ENCODE data around the gene DDAH2. TPM values are rescaled to one million over a fixed set of nuclear protein-coding genes. Genes with fewer than 3 reads are reported as not detected.

The DDAH2 gene
- total RNA-seq, 2 donors from 2014 or later = 136 TPM

DNA sequence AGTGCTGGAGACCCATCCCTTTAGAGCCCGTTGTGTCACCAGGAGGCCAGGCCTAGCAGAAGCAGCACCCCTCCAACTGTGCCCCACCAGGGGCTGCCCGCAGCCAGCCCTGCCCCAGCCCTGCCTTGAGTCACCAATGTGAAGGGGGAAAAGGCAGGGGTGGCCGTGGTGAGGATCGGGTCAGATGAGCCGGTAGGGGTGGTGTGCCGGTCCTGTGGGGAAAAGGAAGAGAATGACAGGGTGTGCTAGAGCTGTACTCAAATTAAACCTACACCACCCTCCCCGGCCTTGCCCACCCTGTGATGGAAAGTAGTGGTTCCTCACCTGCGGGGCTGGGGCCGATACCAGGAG, 36.4 kb upstream of the DDAH2 start:
- Histone ChIP-seq H3K27me3 (replicated peaks; ENCODE audit: insufficient read depth) (no peaks in the 10 kb centered on the region), H3K4me1 (ENCODE audit: control insufficient read depth in 1 of 2, low read depth in 2 of 2) (peaks cover 2 to 8% of the 10 kb centered on the region in 2 donors), H3K4me3 (no peak overlapping the region), H3K9me3 (no peaks in the 10 kb centered on the region), H3K27ac (no peak overlapping the region), H3K36me3 (no peaks in the 10 kb centered on the region)
- TF ChIP-seq, protein P1, sequence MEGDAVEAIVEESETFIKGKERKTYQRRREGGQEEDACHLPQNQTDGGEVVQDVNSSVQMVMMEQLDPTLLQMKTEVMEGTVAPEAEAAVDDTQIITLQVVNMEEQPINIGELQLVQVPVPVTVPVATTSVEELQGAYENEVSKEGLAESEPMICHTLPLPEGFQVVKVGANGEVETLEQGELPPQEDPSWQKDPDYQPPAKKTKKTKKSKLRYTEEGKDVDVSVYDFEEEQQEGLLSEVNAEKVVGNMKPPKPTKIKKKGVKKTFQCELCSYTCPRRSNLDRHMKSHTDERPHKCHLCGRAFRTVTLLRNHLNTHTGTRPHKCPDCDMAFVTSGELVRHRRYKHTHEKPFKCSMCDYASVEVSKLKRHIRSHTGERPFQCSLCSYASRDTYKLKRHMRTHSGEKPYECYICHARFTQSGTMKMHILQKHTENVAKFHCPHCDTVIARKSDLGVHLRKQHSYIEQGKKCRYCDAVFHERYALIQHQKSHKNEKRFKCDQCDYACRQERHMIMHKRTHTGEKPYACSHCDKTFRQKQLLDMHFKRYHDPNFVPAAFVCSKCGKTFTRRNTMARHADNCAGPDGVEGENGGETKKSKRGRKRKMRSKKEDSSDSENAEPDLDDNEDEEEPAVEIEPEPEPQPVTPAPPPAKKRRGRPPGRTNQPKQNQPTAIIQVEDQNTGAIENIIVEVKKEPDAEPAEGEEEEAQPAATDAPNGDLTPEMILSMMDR (IDR thresholded peaks at IDR 0.05) = no peak
- no peak for ATAC-seq (ENCODE audit: insufficient number of reproducible peaks, low FRiP score, low read depth)
- DNase-seq (ENCODE audit: low spot score) = no peak

DNA sequence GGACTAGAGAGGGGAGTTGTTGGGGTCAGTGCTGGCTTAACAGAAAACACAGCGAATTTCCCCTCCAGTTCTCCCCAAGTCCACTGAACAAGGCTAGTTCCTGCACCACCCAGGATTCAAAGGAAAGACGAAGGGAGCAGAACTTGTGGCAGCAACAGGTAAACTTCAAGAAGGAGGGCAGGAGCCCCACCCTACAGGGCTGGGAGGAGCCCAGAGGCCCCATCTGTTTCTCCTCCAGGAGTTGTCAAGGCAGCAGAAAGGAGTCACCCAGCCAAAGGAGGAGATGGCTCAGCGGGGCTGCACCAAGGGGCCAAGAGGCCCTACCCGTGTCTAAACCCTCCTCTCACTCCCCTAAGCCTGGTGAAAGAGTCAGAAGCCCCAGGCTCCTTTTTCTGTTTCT, 35.1 kb upstream of the DDAH2 start:
- no peaks in the 10 kb centered on the region for H3K36me3 ChIP-seq
- H3K27me3 ChIP-seq (replicated peaks; ENCODE audit: insufficient read depth) = no peaks in the 10 kb centered on the region
- TF ChIP-seq, protein P1 (IDR thresholded peaks at IDR 0.05) = no peak
- no peaks in the 10 kb centered on the region for H3K9me3 ChIP-seq
- H3K4me3 ChIP-seq = no peak overlapping the region
- ATAC-seq (ENCODE audit: insufficient number of reproducible peaks, low FRiP score, low read depth) (no peak), DNase-seq (ENCODE audit: low spot score) (no peak)
- H3K4me1 ChIP-seq (ENCODE audit: control insufficient read depth in 1 of 2, low read depth in 2 of 2) = peaks cover 2 to 8% of the 10 kb centered on the region in 2 donors
- no peak overlapping the region for H3K27ac ChIP-seq

DNA sequence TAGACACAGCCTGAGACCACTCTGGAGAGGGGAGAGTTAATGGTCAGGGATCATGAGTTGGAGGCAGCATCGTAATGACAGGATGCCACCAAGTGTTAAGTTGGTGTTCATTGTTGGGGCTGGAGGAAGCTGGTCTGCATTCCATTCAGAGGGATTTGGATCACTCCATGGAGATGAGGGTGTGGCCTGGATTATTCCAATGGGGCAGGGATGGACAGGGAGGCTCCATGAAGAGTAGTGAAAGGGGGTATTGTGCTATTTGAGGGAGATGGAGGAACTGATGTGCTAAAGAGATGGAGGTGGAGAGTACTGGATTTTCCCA, 34.5 kb upstream of the DDAH2 start:
- no peaks in the 10 kb centered on the region for H3K27me3 ChIP-seq (replicated peaks; ENCODE audit: insufficient read depth)
- no peak for DNase-seq (ENCODE audit: low spot score)
- H3K9me3 ChIP-seq = no peaks in the 10 kb centered on the region
- no peak for ATAC-seq (ENCODE audit: insufficient number of reproducible peaks, low FRiP score, low read depth)
- no peaks in the 10 kb centered on the region for H3K36me3 ChIP-seq
- no peak overlapping the region for H3K27ac ChIP-seq
- TF ChIP-seq, protein P1 (IDR thresholded peaks at IDR 0.05) = no peak
- no peak overlapping the region for H3K4me3 ChIP-seq
- H3K4me1 ChIP-seq (ENCODE audit: control insufficient read depth in 1 of 2, low read depth in 2 of 2) = peaks cover 2 to 8% of the 10 kb centered on the region in 2 donors

DNA sequence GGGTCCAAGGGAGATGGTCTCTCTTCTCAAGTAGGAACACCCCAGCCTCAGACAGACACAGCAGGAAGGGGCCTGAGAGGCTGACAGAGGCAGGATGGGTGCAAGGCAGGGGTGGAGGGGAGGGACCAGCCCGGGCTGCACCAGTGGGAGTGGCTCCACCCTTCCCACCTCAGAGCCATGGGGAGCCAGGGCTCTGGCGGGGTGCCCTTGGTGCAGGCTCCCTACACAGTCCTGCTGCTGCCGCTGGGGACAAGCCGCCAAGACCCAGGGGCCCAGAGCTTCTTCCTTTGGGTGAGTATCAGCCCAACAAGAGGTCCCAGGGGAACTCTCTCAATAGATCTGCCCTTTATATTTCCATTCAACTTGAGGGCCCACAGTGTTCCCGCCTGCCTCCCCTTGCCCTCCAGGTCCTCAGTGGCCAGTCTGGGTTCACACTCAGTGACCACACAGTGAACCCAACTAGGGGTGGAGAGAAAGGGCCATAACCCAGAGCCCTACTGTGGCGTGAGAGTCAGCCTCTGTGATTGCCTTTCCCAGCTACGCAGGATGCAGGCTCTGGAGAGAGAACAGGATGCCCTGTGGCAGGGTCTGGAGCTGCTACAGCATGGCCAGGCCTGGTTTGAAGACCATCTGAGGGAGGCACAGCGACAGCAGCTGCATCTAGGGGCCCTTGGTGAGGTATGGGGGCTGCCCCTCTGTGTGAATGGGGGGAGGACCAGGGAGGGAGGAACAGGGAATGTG, 33.9 kb upstream of the DDAH2 start:
- ATAC-seq (ENCODE audit: insufficient number of reproducible peaks, low FRiP score, low read depth) (no peak), DNase-seq (ENCODE audit: low spot score) (no peak)
- H3K4me3 ChIP-seq = no peak overlapping the region
- TF ChIP-seq, protein P1 (IDR thresholded peaks at IDR 0.05) = no peak
- no peaks in the 10 kb centered on the region for H3K9me3 ChIP-seq
- H3K4me1 ChIP-seq (ENCODE audit: control insufficient read depth in 1 of 2, low read depth in 2 of 2) = peaks cover 2 to 8% of the 10 kb centered on the region in 2 donors
- no peak overlapping the region for H3K27ac ChIP-seq
- H3K27me3 ChIP-seq (replicated peaks; ENCODE audit: insufficient read depth) = no peaks in the 10 kb centered on the region
- H3K36me3 ChIP-seq = no peaks in the 10 kb centered on the region

DNA sequence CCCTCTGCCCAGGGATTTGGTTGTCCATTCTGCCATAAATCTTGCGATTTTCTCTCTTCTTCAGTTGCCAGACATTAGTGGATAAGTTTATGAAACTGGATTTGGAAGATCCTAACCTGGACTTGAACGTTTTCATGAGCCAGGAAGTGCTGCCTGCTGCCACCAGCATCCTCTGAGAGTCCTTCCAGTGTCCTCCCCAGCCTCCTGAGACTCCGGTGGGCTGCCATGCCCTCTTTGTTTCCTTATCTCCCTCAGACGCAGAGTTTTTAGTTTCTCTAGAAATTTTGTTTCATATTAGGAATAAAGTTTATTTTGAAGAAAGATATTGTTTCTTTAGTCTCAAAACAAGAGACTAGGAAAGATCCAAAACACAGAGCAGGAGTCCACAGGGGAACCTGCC, 33.3 kb upstream of the DDAH2 start, which contains the start of gene SAPCD1:
SAPCD1 (plus strand) TSS at position 301 of the 400 bp plus-strand sequence. CDS start 399 bp downstream, outside the sequence.
- Histone ChIP-seq H3K4me3 (no peak within 1 kb of the TSS), H3K36me3 (no peaks in the 10 kb centered on the region), H3K27me3 (replicated peaks; ENCODE audit: insufficient read depth) (no peaks in the 10 kb centered on the region), H3K4me1 (ENCODE audit: control insufficient read depth in 1 of 2, low read depth in 2 of 2) (peaks cover 2 to 8% of the 10 kb centered on the region in 2 donors), H3K27ac (no peak within 1 kb of the TSS), H3K9me3 (no peaks in the 10 kb centered on the region)
- ATAC-seq (ENCODE audit: insufficient number of reproducible peaks, low FRiP score, low read depth) (no peak), DNase-seq (ENCODE audit: low spot score) (no peak)
- TF ChIP-seq, protein P1 (IDR thresholded peaks at IDR 0.05) = no peak
